ENCODE measurements around the gene TDP1. TPM values are rescaled to one million over a fixed set of nuclear protein-coding genes. Genes with fewer than 3 reads are reported as not detected.
"Not testable (repeated sequence)": the region's sequence is repeated elsewhere in the genome, so short reads cannot be mapped to it uniquely, and the experiment has no call there.

TDP1 gene
- total RNA-seq, 2 donors from 2014 or later, result 50.0 to 77.9 TPM

GRCh38 chr14:90023176-90023896 lies 67.6 kb downstream of the TDP1 start:
- no peak overlapping the region for H3K27ac Mint-ChIP-seq
- peaks cover 7 to 12% of the 10 kb centered on the region in 2 donors for H3K4me1 Mint-ChIP-seq (ENCODE audit: low read depth in 2 of 2)

GRCh38 chr14:90024910-90025309 lies 69.2 kb downstream of the TDP1 start:
- no peak for ATAC-seq
- Mint-ChIP-seq H3K4me1 (ENCODE audit: low read depth in 2 of 2) (peaks cover under 1 to 8% of the 10 kb centered on the region in 2 donors), H3K36me3 (peaks cover 31% of the 10 kb centered on the region), H3K4me3 (no peak overlapping the region), H3K27me3 (no peaks in the 10 kb centered on the region), H3K27ac (no peak overlapping the region), H3K9me3 (no peaks in the 10 kb centered on the region)
- no peak for DNase-seq (ENCODE audit: low spot score)

More at GRCh38 chr14:90023176-90023896, 67.6 kb downstream of the TDP1 start:
- Mint-ChIP-seq H3K27me3 (no peaks in the 10 kb centered on the region), H3K9me3 (no peaks in the 10 kb centered on the region), H3K36me3 (peaks cover 38% of the 10 kb centered on the region), H3K4me3 (no peak overlapping the region)
- ATAC-seq (no peak), DNase-seq (ENCODE audit: low spot score) (no peak)

GRCh38 chr14:90026608-90027007 lies 70.9 kb downstream of the TDP1 start:
- H3K27ac Mint-ChIP-seq; H3K4me1 Mint-ChIP-seq (ENCODE audit: low read depth in 2 of 2); H3K4me3 Mint-ChIP-seq; H3K9me3 Mint-ChIP-seq; H3K27me3 Mint-ChIP-seq; ATAC-seq; DNase-seq (ENCODE audit: low spot score): not testable (repeated sequence)
- H3K36me3 Mint-ChIP-seq, result peaks cover 29% of the 10 kb centered on the region

- ATAC-seq, result no peak
- Mint-ChIP-seq H3K4me3 (no peak overlapping the region), H3K9me3 (no peaks in the 10 kb centered on the region), H3K4me1 (ENCODE audit: low read depth in 2 of 2) (peaks cover 0 to 6% of the 10 kb centered on the region in 2 donors), H3K27me3 (no peaks in the 10 kb centered on the region), H3K27ac (no peak overlapping the region), H3K36me3 (peaks cover 24% of the 10 kb centered on the region)
- no peak for DNase-seq (ENCODE audit: low spot score)
Measured at GRCh38 chr14:90027842-90028241, 72.1 kb downstream of the TDP1 start.

- ATAC-seq (no peak), DNase-seq (ENCODE audit: low spot score) (no peak)
- Mint-ChIP-seq H3K9me3 (no peaks in the 10 kb centered on the region), H3K27ac (no peak overlapping the region), H3K4me1 (ENCODE audit: low read depth in 2 of 2) (peaks cover 0 to 3% of the 10 kb centered on the region in 2 donors), H3K4me3 (no peak overlapping the region), H3K27me3 (no peaks in the 10 kb centered on the region), H3K36me3 (peaks cover 5% of the 10 kb centered on the region)
Measured at GRCh38 chr14:90034156-90034555, 78.4 kb downstream of the TDP1 start.

- DNase-seq (ENCODE audit: low spot score) (no peak), ATAC-seq (no peak)
- Mint-ChIP-seq H3K27me3 (no peaks in the 10 kb centered on the region), H3K36me3 (peaks cover 7% of the 10 kb centered on the region), H3K4me1 (ENCODE audit: low read depth in 2 of 2) (peaks cover 0 to 3% of the 10 kb centered on the region in 2 donors), H3K4me3 (no peak overlapping the region), H3K9me3 (no peaks in the 10 kb centered on the region), H3K27ac (peak overlapping the region in 1 of 2 donors; percentile 9)
Measured at GRCh38 chr14:90034835-90035525, 79.3 kb downstream of the TDP1 start.

GRCh38 chr14:90039253-90040010 lies 83.7 kb downstream of the TDP1 start:
- H3K27ac Mint-ChIP-seq, result no peak overlapping the region
- no peaks in the 10 kb centered on the region for H3K27me3 Mint-ChIP-seq
- peaks cover 17% of the 10 kb centered on the region for H3K36me3 Mint-ChIP-seq

GRCh38 chr14:90040411-90040810 lies 84.7 kb downstream of the TDP1 start:
- Mint-ChIP-seq H3K27me3 (no peaks in the 10 kb centered on the region), H3K4me3 (no peak overlapping the region), H3K9me3 (no peaks in the 10 kb centered on the region), H3K27ac (no peak overlapping the region), H3K4me1 (ENCODE audit: low read depth in 2 of 2) (no peaks in the 10 kb centered on the region), H3K36me3 (peaks cover 17% of the 10 kb centered on the region)
- DNase-seq (ENCODE audit: low spot score), result no peak
- ATAC-seq, result no peak

More at GRCh38 chr14:90039253-90040010, 83.7 kb downstream of the TDP1 start:
- DNase-seq (ENCODE audit: low spot score) (no peak), ATAC-seq (no peak)
- H3K4me1 Mint-ChIP-seq (ENCODE audit: low read depth in 2 of 2), result no peaks in the 10 kb centered on the region
- H3K9me3 Mint-ChIP-seq, result no peaks in the 10 kb centered on the region
- H3K4me3 Mint-ChIP-seq, result no peak overlapping the region

- Mint-ChIP-seq H3K4me3 (no peak overlapping the region), H3K36me3 (peaks cover 17% of the 10 kb centered on the region), H3K27me3 (no peaks in the 10 kb centered on the region), H3K4me1 (ENCODE audit: low read depth in 2 of 2) (no peaks in the 10 kb centered on the region), H3K27ac (no peak overlapping the region), H3K9me3 (no peaks in the 10 kb centered on the region)
- no peak for ATAC-seq
- no peak for DNase-seq (ENCODE audit: low spot score)
Measured at GRCh38 chr14:90042496-90043252, 86.9 kb downstream of the TDP1 start.

- Mint-ChIP-seq H3K4me1 (ENCODE audit: low read depth in 2 of 2) (no peaks in the 10 kb centered on the region), H3K27me3 (no peaks in the 10 kb centered on the region), H3K27ac (no peak overlapping the region), H3K4me3 (no peak overlapping the region), H3K9me3 (no peaks in the 10 kb centered on the region), H3K36me3 (peaks cover 10% of the 10 kb centered on the region)
- ATAC-seq (no peak), DNase-seq (ENCODE audit: low spot score) (no peak)
Measured at GRCh38 chr14:90045616-90046015, 89.9 kb downstream of the TDP1 start.

- H3K9me3 Mint-ChIP-seq, result no peaks in the 10 kb centered on the region
- no peak overlapping the region for H3K4me3 Mint-ChIP-seq
- DNase-seq (ENCODE audit: low spot score), result no peak
- peaks cover 26 to 35% of the 10 kb centered on the region in 2 donors for H3K27me3 Mint-ChIP-seq
- H3K36me3 Mint-ChIP-seq, result no peaks in the 10 kb centered on the region
- no peaks in the 10 kb centered on the region for H3K4me1 Mint-ChIP-seq (ENCODE audit: low read depth in 2 of 2)
- H3K27ac Mint-ChIP-seq, result no peak overlapping the region
- ATAC-seq, result no peak
Measured at GRCh38 chr14:90049390-90049789, 93.7 kb downstream of the TDP1 start.

- DNase-seq (ENCODE audit: low spot score) (no peak), ATAC-seq (no peak)
- Mint-ChIP-seq H3K27ac (no peak overlapping the region), H3K9me3 (no peaks in the 10 kb centered on the region), H3K36me3 (no peaks in the 10 kb centered on the region), H3K27me3 (peaks cover 33 to 43% of the 10 kb centered on the region in 2 donors), H3K4me1 (ENCODE audit: low read depth in 2 of 2) (no peaks in the 10 kb centered on the region), H3K4me3 (no peak overlapping the region)
Measured at GRCh38 chr14:90050271-90050670, 94.5 kb downstream of the TDP1 start.

- DNase-seq (ENCODE audit: low spot score) (no peak), ATAC-seq (no peak)
- Mint-ChIP-seq H3K27me3 (peaks cover 45 to 61% of the 10 kb centered on the region in 2 donors), H3K4me3 (no peak overlapping the region), H3K4me1 (ENCODE audit: low read depth in 2 of 2) (no peaks in the 10 kb centered on the region), H3K27ac (no peak overlapping the region), H3K36me3 (no peaks in the 10 kb centered on the region), H3K9me3 (no peaks in the 10 kb centered on the region)
Measured at GRCh38 chr14:90053044-90053443, 97.3 kb downstream of the TDP1 start.

Data from natural killer cell treated with Interleukin-12 subunit alpha and Interleukin-12 subunit beta and Interleukin-15 and Interleukin-18, amount 100 ng/mL, for 72 hours (primary cell).